Measurements from ENCODE around the gene DMWD.

DMWD gene

DNA sequence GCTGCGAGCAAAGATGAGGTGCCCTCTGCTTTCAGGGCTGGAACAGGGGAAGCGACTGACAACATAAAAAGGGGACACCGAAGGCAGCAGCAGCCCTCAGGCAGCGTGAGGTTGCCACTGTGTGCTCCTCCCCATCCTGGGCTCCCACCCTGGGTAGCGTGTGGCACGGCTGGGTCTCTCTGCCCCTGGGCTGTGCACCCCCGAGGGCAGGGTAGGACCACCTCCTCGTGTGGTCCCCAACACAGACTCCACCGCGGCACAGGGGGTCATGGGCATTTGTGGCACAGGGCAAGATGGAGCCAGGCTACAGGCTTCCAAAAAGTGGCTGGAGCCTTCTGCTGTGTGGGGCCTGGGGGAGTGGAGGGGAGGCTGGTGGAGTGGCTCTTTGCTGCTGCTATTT, 28.9 kb upstream of the DMWD start:
- Mint-ChIP-seq H3K4me3 (no peak overlapping the region), H3K36me3 (ENCODE audit: low read depth) (peaks cover 21% of the 10 kb centered on the region), H3K9me3 (no peaks in the 10 kb centered on the region), H3K4me1 (ENCODE audit: low read depth) (no peaks in the 10 kb centered on the region), H3K27ac (no peak overlapping the region), H3K27me3 (ENCODE audit: low read depth) (no peaks in the 10 kb centered on the region)
- DNase-seq (ENCODE audit: low spot score), result no peak

GRCh38 chr19:45821103-45821521, 28.5 kb upstream of the DMWD start:
- Mint-ChIP-seq H3K9me3 (no peaks in the 10 kb centered on the region), H3K4me3 (no peak overlapping the region), H3K36me3 (ENCODE audit: low read depth) (peaks cover 17% of the 10 kb centered on the region), H3K27me3 (ENCODE audit: low read depth) (no peaks in the 10 kb centered on the region), H3K4me1 (ENCODE audit: low read depth) (no peaks in the 10 kb centered on the region), H3K27ac (no peak overlapping the region)
- DNase-seq (ENCODE audit: low spot score), result no peak

DNA sequence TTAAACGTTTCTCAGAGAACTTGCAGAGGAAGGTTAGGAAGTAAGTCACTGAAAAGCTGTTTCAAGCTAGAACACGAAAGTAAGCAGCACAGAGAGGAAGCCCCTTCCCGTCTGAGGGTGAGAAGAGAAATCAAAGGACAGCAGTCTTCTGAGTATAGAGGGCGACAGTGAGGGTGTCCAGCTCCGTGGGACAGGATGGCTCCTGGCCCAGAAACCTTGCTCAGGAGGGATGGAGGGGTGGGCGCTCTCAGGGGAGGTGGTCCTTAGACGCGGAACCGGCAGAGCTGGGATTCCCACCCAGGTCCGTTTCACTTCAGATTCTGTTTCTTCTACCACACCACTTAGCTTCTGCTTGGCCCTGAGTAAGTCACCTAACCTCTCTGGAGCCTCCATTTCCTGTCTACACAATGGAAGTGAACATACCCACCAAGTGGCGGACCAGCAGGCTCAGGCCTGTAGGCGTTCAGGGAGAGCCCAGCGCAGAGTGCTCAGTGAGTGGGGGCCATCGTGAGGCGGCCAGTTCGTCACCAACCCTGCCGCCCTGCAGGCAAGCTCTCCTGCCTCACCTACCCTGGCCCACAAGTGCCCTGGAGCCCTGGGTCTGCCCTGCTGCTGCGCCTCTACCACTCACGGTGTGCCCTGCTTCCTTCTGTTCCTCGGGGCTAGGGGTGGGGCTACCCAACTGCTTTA, 27.9 kb upstream of the DMWD start:
- no peaks in the 10 kb centered on the region for H3K9me3 Mint-ChIP-seq
- H3K27ac Mint-ChIP-seq, result no peak overlapping the region
- DNase-seq (ENCODE audit: low spot score), result no peak
- peaks cover 13% of the 10 kb centered on the region for H3K36me3 Mint-ChIP-seq (ENCODE audit: low read depth)
- H3K4me1 Mint-ChIP-seq (ENCODE audit: low read depth), result no peaks in the 10 kb centered on the region
- no peaks in the 10 kb centered on the region for H3K27me3 Mint-ChIP-seq (ENCODE audit: low read depth)
- no peak overlapping the region for H3K4me3 Mint-ChIP-seq

DNA sequence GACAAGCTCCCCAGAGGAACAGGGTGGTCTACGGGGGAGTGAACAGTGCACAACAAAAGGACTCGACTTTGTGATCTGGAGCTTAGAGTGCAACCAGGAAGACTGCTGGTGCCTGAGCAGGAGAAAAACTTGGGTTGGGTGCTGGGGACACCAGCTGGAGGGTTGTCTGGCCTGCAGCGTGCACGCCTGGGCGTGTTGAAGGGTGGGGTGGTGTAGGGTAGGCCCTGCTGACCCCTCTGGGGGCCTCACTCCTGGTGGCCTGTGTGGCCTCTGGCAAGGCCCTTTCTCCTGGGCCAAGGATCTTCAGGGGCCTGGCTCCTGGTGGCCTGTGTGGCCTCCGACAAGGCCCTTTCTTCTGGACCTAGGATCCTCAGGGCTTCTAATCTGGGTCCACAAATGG, 27.1 kb upstream of the DMWD start:
- no peak for DNase-seq (ENCODE audit: low spot score)
- Mint-ChIP-seq H3K36me3 (ENCODE audit: low read depth) (peaks cover 11% of the 10 kb centered on the region), H3K27ac (no peak overlapping the region), H3K9me3 (no peaks in the 10 kb centered on the region), H3K4me1 (ENCODE audit: low read depth) (no peaks in the 10 kb centered on the region), H3K4me3 (no peak overlapping the region), H3K27me3 (ENCODE audit: low read depth) (no peaks in the 10 kb centered on the region)

DNA sequence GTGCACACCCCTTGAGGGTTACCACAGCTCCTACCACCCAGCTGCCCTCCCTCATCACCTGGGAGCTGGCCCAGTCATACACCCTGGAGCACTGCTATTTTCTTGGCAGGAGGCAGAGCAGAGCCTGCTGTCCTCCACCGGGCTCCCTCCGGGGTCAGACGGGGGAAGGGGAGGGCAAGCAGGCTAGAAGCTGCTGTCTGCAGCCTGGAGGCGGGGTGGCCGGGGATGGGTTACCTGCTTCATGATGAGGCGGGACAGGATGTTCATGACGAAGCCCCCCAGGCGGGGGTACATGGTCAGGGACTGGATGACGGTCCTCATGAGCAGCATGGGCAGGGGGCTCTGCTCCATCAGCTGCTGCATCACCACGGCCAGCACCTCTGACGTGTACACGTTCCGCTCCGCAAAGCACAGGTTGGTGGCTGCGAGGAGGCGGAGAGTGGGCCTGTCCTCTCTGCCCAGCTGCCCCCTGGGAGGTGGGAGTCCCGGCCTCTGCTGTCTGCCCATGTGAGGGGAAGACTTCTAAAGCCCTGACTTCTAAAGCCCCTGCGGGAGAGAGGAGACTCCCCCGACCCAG, 25.2 kb upstream of the DMWD start:
- Mint-ChIP-seq H3K4me3 (no peak overlapping the region), H3K4me1 (ENCODE audit: low read depth) (no peaks in the 10 kb centered on the region), H3K27me3 (ENCODE audit: low read depth) (no peaks in the 10 kb centered on the region), H3K27ac (no peak overlapping the region), H3K36me3 (ENCODE audit: low read depth) (peaks cover 9% of the 10 kb centered on the region), H3K9me3 (no peaks in the 10 kb centered on the region)
- no peak for DNase-seq (ENCODE audit: low spot score)

DNA sequence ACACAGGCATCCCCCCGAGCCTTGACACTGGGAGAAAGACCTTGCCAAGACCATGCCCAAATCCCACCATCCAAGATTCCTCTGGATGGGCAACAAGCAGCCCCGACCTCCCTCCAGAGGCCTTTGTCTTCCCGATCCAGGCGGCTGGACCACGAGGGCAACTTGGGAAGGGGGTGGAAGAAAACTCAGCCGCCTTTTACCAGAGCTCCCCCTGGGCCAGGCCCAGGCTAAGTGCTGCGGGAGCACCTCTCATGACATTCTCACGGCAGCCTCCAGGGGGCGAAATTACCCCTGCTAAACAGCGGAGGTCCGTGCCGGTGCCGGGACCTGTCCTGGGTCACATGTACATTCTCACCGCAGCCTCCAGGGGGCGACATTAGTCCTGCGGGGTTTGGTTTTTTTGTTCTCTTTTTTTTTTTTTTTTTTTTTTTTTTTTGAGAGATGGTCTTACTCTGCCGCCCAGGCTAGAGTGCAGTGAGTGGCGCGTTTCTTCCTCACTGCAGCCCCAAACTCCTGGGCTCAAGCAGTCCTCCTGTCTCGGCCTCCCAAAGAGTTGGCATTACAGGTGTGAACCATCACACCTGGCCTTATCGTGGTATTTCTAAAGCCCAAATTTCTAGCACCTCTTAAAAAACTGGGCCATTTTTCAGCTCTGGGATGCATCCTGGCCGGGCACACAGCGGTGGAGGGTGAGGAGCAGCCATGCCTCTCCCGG, 24.5 kb upstream of the DMWD start:
- Mint-ChIP-seq H3K27ac (no peak overlapping the region), H3K4me1 (ENCODE audit: low read depth) (no peaks in the 10 kb centered on the region), H3K9me3 (no peaks in the 10 kb centered on the region), H3K27me3 (ENCODE audit: low read depth) (no peaks in the 10 kb centered on the region), H3K36me3 (ENCODE audit: low read depth) (peaks cover 9% of the 10 kb centered on the region), H3K4me3 (no peak overlapping the region)
- DNase-seq (ENCODE audit: low spot score), result peak; percentile 92

- Mint-ChIP-seq H3K4me1 (ENCODE audit: low read depth) (no peaks in the 10 kb centered on the region), H3K36me3 (ENCODE audit: low read depth) (peaks cover 9% of the 10 kb centered on the region), H3K27me3 (ENCODE audit: low read depth) (no peaks in the 10 kb centered on the region), H3K9me3 (no peaks in the 10 kb centered on the region), H3K4me3 (no peak overlapping the region), H3K27ac (no peak overlapping the region)
- no peak for DNase-seq (ENCODE audit: low spot score)
Observed at GRCh38 chr19:45816236-45817009, 23.8 kb upstream of the DMWD start.

GRCh38 chr19:45815481-45816216, 23.0 kb upstream of the DMWD start:
- Mint-ChIP-seq H3K4me1 (ENCODE audit: low read depth) (peaks cover under 1% of the 10 kb centered on the region), H3K27ac (no peak overlapping the region), H3K36me3 (ENCODE audit: low read depth) (peaks cover 6% of the 10 kb centered on the region), H3K4me3 (no peak overlapping the region), H3K27me3 (ENCODE audit: low read depth) (no peaks in the 10 kb centered on the region), H3K9me3 (no peaks in the 10 kb centered on the region)
- DNase-seq (ENCODE audit: low spot score), result no peak

GRCh38 chr19:45814851-45815480, 22.3 kb upstream of the DMWD start, which contains the start of gene RSPH6A:
TSS of gene RSPH6A (minus strand) at chr19:45815308. CDS start at chr19:45815176, 132 bp downstream.
- no peak within 1 kb of the TSS for H3K4me3 Mint-ChIP-seq
- no peaks in the 10 kb centered on the region for H3K27me3 Mint-ChIP-seq (ENCODE audit: low read depth)
- peaks cover 6% of the 10 kb centered on the region for H3K36me3 Mint-ChIP-seq (ENCODE audit: low read depth)
- no peaks in the 10 kb centered on the region for H3K9me3 Mint-ChIP-seq
- H3K4me1 Mint-ChIP-seq (ENCODE audit: low read depth), result peaks cover 3% of the 10 kb centered on the region
- H3K27ac Mint-ChIP-seq, result no peak within 1 kb of the TSS
- no peak for DNase-seq (ENCODE audit: low spot score)

DNA sequence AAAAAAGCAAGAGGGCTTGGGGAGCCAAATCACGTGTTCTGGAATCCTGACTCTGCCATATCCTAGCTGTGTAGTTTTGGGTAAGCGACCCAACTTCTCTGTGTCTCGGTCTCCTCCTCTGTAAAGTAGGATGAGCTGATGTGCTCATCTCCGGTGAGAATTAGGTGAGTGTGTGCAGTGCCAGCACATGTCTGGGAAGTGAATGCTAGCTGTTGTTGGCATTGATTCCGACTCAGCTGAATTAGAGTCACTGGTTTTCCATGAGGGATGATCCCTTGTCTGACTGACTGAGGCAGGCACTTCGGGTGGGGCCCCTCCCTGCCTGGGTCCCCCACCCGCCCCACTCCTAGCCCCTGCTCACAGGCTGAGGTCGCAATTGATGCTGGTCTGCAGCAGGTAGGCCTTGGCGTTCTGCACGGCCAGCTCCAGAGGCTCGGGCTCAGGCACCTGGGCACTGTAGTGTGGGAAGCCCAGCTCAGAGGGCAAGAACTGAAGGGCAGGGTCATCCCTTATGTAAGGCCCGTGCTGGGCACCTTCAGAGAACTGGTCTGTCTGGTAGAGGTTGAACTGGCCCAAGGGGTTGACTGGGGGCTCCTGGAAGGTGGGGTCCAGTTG, 21.6 kb upstream of the DMWD start:
- Mint-ChIP-seq H3K4me3 (no peak overlapping the region), H3K36me3 (ENCODE audit: low read depth) (peaks cover 6% of the 10 kb centered on the region), H3K9me3 (no peaks in the 10 kb centered on the region), H3K27ac (no peak overlapping the region), H3K27me3 (ENCODE audit: low read depth) (no peaks in the 10 kb centered on the region), H3K4me1 (ENCODE audit: low read depth) (peaks cover 8% of the 10 kb centered on the region)
- no peak for DNase-seq (ENCODE audit: low spot score)

- Mint-ChIP-seq H3K4me3 (no peak overlapping the region), H3K4me1 (ENCODE audit: low read depth) (peaks cover 9% of the 10 kb centered on the region), H3K36me3 (ENCODE audit: low read depth) (peaks cover 3% of the 10 kb centered on the region), H3K9me3 (no peaks in the 10 kb centered on the region), H3K27me3 (ENCODE audit: low read depth) (no peaks in the 10 kb centered on the region), H3K27ac (no peak overlapping the region)
- DNase-seq (ENCODE audit: low spot score), result no peak
Observed at GRCh38 chr19:45812297-45812696, 19.7 kb upstream of the DMWD start.

DNA sequence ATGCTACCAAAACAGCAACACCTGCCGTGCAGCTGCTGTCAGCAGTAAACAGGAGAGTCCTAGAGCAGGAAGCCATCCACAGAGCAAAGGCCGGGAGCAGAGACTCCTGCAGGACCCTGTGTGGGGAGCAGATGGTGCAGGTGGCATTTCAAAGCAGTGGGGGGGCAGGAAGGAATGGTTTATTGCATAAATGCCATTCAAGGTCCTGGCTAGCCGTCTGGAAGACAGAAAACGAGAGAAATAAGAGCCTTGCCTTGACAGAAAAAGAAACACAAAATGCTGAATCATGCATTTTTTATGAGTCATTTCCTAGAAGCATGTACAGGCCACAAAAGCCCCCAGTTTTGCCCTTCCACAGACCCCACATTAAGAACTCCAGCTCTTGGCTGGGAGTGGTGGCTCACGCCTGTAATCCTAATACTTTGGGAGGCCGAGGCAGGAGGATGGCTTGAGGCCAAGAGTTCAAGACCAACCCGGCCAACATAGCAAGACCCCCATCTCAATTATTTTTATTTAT, 17.1 kb upstream of the DMWD start:
- H3K36me3 Mint-ChIP-seq (ENCODE audit: low read depth), result peaks cover 3% of the 10 kb centered on the region
- peaks cover 9% of the 10 kb centered on the region for H3K4me1 Mint-ChIP-seq (ENCODE audit: low read depth)
- H3K4me3 Mint-ChIP-seq, result no peak overlapping the region
- H3K27ac Mint-ChIP-seq, result peak overlapping the region; percentile 80
- peaks cover 3% of the 10 kb centered on the region for H3K27me3 Mint-ChIP-seq (ENCODE audit: low read depth)
- H3K9me3 Mint-ChIP-seq, result no peaks in the 10 kb centered on the region
- DNase-seq (ENCODE audit: low spot score), result no peak

All from T-helper 2 cell treated with Interferon-gamma antibody and Interleukin-4, amounts not matched to agents 5 μg/mL and 100 μg/mL, for 36 hours (primary cell).